ENCODE measurements around the gene CDC42SE2. TPM values are rescaled to one million over a fixed set of nuclear protein-coding genes. Genes with fewer than 3 reads are reported as not detected.

The CDC42SE2 gene
- total RNA-seq, 1 donor from 2014 or later: 29.3 TPM

- no peak overlapping the region for H3K4me3 Mint-ChIP-seq (ENCODE audit: low read depth)
- no peak for DNase-seq (ENCODE audit: low spot score, unreplicated experiment)
- H3K27ac Mint-ChIP-seq: peak overlapping the region; percentile 19
- peaks cover 2% of the 10 kb centered on the region for H3K36me3 Mint-ChIP-seq (ENCODE audit: insufficient read depth)
- H3K27me3 Mint-ChIP-seq: no peaks in the 10 kb centered on the region
- H3K4me1 Mint-ChIP-seq (ENCODE audit: low read depth): peaks cover 16% of the 10 kb centered on the region
- H3K9me3 Mint-ChIP-seq (ENCODE audit: low read depth): no peaks in the 10 kb centered on the region
- TF ChIP-seq, protein P1, sequence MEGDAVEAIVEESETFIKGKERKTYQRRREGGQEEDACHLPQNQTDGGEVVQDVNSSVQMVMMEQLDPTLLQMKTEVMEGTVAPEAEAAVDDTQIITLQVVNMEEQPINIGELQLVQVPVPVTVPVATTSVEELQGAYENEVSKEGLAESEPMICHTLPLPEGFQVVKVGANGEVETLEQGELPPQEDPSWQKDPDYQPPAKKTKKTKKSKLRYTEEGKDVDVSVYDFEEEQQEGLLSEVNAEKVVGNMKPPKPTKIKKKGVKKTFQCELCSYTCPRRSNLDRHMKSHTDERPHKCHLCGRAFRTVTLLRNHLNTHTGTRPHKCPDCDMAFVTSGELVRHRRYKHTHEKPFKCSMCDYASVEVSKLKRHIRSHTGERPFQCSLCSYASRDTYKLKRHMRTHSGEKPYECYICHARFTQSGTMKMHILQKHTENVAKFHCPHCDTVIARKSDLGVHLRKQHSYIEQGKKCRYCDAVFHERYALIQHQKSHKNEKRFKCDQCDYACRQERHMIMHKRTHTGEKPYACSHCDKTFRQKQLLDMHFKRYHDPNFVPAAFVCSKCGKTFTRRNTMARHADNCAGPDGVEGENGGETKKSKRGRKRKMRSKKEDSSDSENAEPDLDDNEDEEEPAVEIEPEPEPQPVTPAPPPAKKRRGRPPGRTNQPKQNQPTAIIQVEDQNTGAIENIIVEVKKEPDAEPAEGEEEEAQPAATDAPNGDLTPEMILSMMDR (IDR thresholded peaks at IDR 0.05; ENCODE audit: unreplicated experiment): no peak
Observed at GRCh38 chr5:131381021-131381420, 117.2 kb downstream of the CDC42SE2 start.

DNA sequence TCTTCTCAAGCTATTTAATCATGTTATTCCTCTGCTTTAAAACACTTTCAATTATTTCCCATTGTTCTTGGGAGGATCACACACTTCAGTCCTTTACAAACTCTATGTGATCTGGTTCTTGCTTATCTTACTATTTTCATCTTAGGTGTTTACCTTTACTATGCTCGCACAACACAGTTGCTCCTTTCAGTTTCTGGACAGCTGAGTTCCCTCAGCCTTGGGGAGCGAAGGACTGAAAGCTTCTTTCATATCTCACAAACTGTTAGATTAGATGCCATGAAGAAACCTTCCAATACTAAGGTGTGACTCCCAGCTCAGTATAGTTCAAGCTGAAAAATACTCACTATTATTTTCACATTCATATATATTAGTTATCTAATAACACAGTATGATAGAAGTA lies 117.9 kb downstream of the CDC42SE2 start:
- Mint-ChIP-seq H3K36me3 (ENCODE audit: insufficient read depth) (peaks cover 2% of the 10 kb centered on the region), H3K27ac (peak overlapping the region; percentile 9), H3K27me3 (no peaks in the 10 kb centered on the region), H3K4me1 (ENCODE audit: low read depth) (peaks cover 22% of the 10 kb centered on the region), H3K9me3 (ENCODE audit: low read depth) (no peaks in the 10 kb centered on the region), H3K4me3 (ENCODE audit: low read depth) (no peak overlapping the region)
- DNase-seq (ENCODE audit: low spot score, unreplicated experiment): no peak
- TF ChIP-seq, protein P1 (IDR thresholded peaks at IDR 0.05; ENCODE audit: unreplicated experiment): no peak

DNA sequence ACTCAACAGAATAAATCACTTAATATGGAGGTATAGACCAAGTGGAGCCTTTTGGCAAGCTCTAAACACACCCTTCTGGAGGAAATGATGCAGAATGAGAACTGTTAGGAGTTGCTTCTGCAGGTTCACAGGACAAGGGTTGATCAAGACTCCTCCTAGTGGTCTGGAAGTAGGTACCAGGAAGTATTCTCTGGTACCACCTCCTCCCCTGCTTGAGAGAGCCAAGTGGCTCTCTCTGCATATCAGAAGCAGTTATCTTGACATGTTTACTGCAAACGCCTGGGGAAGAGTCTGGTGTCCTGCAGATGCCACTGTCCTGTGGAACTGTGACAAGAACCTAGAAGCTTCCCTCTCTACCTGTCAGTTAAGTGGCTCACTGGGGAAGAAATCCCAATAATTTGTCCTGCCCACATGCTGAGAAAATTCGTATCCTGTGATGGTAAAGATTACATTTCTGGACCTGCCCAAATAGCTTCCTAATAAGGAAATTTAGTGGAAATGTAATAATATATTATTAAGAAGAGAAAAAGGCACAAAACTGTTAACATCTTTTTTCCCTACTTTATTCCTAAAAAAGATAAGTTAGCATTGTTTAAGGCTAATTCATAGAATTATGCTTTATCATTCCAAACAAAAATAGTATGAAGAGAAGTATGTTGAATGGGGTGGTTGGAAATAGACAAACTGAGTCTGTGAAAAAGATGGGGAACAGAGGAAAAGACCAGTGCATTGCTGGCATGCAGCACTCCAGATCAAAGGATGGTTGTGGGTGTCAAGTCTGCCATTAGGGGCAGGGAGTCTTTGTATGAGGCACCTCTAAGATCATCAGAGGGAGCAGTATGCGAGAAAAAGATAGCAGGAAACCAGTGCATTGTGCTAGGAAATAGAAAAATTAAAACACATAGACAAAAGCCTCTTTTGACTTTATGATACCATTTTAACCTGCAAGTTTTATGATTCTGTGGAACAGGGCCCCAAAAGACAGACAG lies 118.8 kb downstream of the CDC42SE2 start:
- Mint-ChIP-seq H3K4me1 (ENCODE audit: low read depth) (peaks cover 26% of the 10 kb centered on the region), H3K9me3 (ENCODE audit: low read depth) (no peaks in the 10 kb centered on the region), H3K36me3 (ENCODE audit: insufficient read depth) (peaks cover 2% of the 10 kb centered on the region), H3K27ac (no peak overlapping the region), H3K4me3 (ENCODE audit: low read depth) (no peak overlapping the region), H3K27me3 (no peaks in the 10 kb centered on the region)
- no peak for DNase-seq (ENCODE audit: low spot score, unreplicated experiment)
- TF ChIP-seq, protein P1 (IDR thresholded peaks at IDR 0.05; ENCODE audit: unreplicated experiment): peak; percentile 50

- Mint-ChIP-seq H3K4me1 (ENCODE audit: low read depth) (peaks cover 22% of the 10 kb centered on the region), H3K4me3 (ENCODE audit: low read depth) (no peak overlapping the region), H3K36me3 (ENCODE audit: insufficient read depth) (peaks cover 2% of the 10 kb centered on the region), H3K27me3 (no peaks in the 10 kb centered on the region), H3K9me3 (ENCODE audit: low read depth) (no peaks in the 10 kb centered on the region), H3K27ac (no peak overlapping the region)
- TF ChIP-seq, protein P1 (IDR thresholded peaks at IDR 0.05; ENCODE audit: unreplicated experiment): no peak
- no peak for DNase-seq (ENCODE audit: low spot score, unreplicated experiment)
Observed at GRCh38 chr5:131384173-131384572, 120.3 kb downstream of the CDC42SE2 start.

DNA sequence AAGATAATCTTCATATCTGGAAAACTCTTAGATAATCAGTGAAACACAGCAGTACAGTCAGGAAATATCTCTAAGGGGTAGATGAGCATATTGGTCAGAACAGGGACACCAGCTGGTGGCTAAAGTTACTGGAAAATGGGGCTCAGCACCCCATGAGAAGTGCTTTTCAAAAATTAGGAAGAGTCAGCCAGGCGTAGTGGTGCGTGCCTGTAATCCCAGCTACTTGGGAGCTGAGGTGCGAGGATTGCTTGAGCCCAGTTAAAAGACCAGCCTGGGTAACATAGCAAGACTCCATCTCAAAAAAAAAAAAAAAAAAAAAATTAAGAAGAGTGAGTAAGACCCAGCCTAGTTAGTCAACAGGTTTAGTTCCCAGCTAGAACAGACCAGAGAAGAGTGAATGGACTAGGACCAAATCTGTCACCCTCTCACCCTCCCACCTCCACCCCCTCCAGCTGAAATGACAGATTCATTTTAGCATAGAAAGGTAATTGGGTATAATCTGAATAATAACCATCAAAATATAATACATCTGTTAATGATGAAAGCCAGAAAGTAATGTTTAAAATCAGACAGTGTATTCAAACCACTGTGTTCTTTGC lies 120.9 kb downstream of the CDC42SE2 start:
- H3K4me3 Mint-ChIP-seq (ENCODE audit: low read depth): no peak overlapping the region
- peaks cover 20% of the 10 kb centered on the region for H3K4me1 Mint-ChIP-seq (ENCODE audit: low read depth)
- peaks cover 2% of the 10 kb centered on the region for H3K36me3 Mint-ChIP-seq (ENCODE audit: insufficient read depth)

More for the DNA sequence above, 120.9 kb downstream of the CDC42SE2 start:
- H3K9me3 Mint-ChIP-seq (ENCODE audit: low read depth): no peaks in the 10 kb centered on the region
- no peak overlapping the region for H3K27ac Mint-ChIP-seq
- TF ChIP-seq, protein P1 (IDR thresholded peaks at IDR 0.05; ENCODE audit: unreplicated experiment): no peak
- no peaks in the 10 kb centered on the region for H3K27me3 Mint-ChIP-seq
- DNase-seq (ENCODE audit: low spot score, unreplicated experiment): no peak
